Neural progenitor cell (in vitro differentiated cells): ENCODE results near the gene EXPH5. TPM values are rescaled to one million over a fixed set of nuclear protein-coding genes. Genes with fewer than 3 reads are reported as not detected.
A peak's percentile ranks its signal among the peaks of the same experiment; 100 is the strongest.
"Not testable (repeated sequence)": the region's sequence is repeated elsewhere in the genome, so short reads cannot be mapped to it uniquely, and the experiment has no call there.

Experiments
- DNase-seq: peaks from one replicate; pipeline ENCODE4 v3.0.0-alpha.2; 2016; ENCODE audit warnings: low spot score
- H2AFZ ChIP-seq: fragments of 200-600 bp; sonication (generic); replicated peaks from 2 replicates; pipeline ENCODE4 v1.6.1; 2016; ENCODE audit warnings: antibody characterized with exemption
- H3F3A ChIP-seq: fragments of 200-600 bp; sonication (generic); 2 replicates; pipeline ENCODE4 v1.6.1; 2016; ENCODE audit warnings: antibody characterized with exemption, low read depth
- H3K27ac ChIP-seq: fragments of 200-600 bp; sonication (generic); 2 replicates; pipeline ENCODE4 v1.5.1; 2016; ENCODE audit warnings: mild to moderate bottlenecking
- H3K27me3 ChIP-seq: fragments of 200-600 bp; sonication (generic); 2 replicates; pipeline ENCODE4 v1.6.1; 2016; ENCODE audit warnings: mild to moderate bottlenecking, moderate library complexity
- H3K36me3 ChIP-seq: fragments of 200-600 bp; sonication (generic); 2 replicates; pipeline ENCODE4 v1.5.1; 2016
- H3K4me1 ChIP-seq: fragments of 200-600 bp; sonication (generic); 2 replicates; pipeline ENCODE4 v1.6.1; 2016; ENCODE audit warnings: mixed run types
- H3K4me2 ChIP-seq: fragments of 200-600 bp; sonication (generic); 2 replicates; pipeline ENCODE4 v1.6.1; 2016
- H3K4me3 ChIP-seq: fragments of 200-600 bp; sonication (generic); 2 replicates; pipeline ENCODE4 v1.5.1; 2016
- H3K79me2 ChIP-seq: fragments of 200-600 bp; sonication (generic); 2 replicates; pipeline ENCODE4 v1.6.1; 2016; ENCODE audit warnings: low read depth
- H3K9ac ChIP-seq: fragments of 200-600 bp; sonication (generic); 2 replicates; pipeline ENCODE4 v1.6.1; 2016
- H3K9me3 ChIP-seq: fragments of 200-600 bp; sonication (generic); 2 replicates; pipeline ENCODE4 v1.5.1; 2016; ENCODE audit warnings: low read depth
- H4K20me1 ChIP-seq: fragments of 200-600 bp; sonication (generic); 2 replicates; pipeline ENCODE4 v1.6.1; 2016; ENCODE audit warnings: low read depth
- H3K27ac Mint-ChIP-seq: 3 replicates; pipeline ENCODE4 v1.8.0; 2021; ENCODE audit warnings: mixed read lengths
- H3K27me3 Mint-ChIP-seq: 2 replicates; pipeline ENCODE4 v1.8.0; 2022; ENCODE audit warnings: low read depth, mild to moderate bottlenecking, inconsistent platforms, moderate library complexity, mixed read lengths; ENCODE audit not compliant: insufficient read depth
- H3K36me3 Mint-ChIP-seq: 3 replicates; pipeline ENCODE4 v1.8.0; 2021; ENCODE audit warnings: mixed read lengths
- H3K4me1 Mint-ChIP-seq: 3 replicates; pipeline ENCODE4 v1.8.0; 2021; ENCODE audit warnings: mixed read lengths
- H3K4me3 Mint-ChIP-seq: 3 replicates; pipeline ENCODE4 v1.8.0; 2021; ENCODE audit warnings: mild to moderate bottlenecking, moderate library complexity, mixed read lengths
- H3K9me3 Mint-ChIP-seq: 3 replicates; pipeline ENCODE4 v1.8.0; 2020; ENCODE audit warnings: mixed read lengths
- EZH2 ChIP-seq: fragments of 200-600 bp; sonication (generic); IDR thresholded peaks from 2 replicates; pipeline ENCODE4 v1.6.1; 2017; ENCODE audit warnings: antibody characterized with exemption, mild to moderate bottlenecking, moderate library complexity
- EZH2phosphoT487 ChIP-seq: fragments of 200-600 bp; sonication (generic); IDR thresholded peaks from 2 replicates; pipeline ENCODE4 v1.6.1; 2017; ENCODE audit warnings: antibody characterized with exemption
- total RNA-seq: library from RNA; depleted of rRNA; stranded (reverse); fragments of >200 nt; gene quantifications from 2 replicates; pipeline ENCODE4 v1.2.3, GENCODE V29; 2015; ENCODE audit warnings: low replicate concordance
- TF ChIP-seq, protein P1 (sequence below): fragments of 200-600 bp; sonication (generic); IDR thresholded peaks from 2 replicates; pipeline ENCODE4 v1.5.1; 2017; ENCODE audit warnings: antibody characterized with exemption, mild to moderate bottlenecking

The EXPH5 gene
- total RNA-seq, 1 donor from 2014 or later = 1.4 TPM

DNA sequence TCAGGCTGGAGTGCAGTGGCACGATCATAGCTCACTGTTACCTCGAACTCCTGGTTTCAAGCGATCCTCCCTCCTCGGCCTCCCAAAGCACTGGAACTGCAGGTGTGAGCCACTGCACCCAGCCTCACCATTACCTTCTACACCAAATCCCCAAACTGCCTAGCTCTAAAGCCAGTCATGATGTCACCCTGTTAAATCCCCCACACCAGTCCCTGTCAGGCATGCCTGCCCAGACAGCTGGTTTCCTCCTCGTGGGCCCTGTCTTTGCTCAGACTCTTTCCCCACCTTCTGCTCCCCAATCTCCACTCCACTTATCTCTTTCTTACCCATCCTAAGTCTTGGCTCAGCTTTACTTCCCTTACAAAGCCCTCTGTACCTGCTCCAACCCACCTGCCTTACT, 12.5 kb upstream of the EXPH5 start:
- Mint-ChIP-seq H3K4me1 (peaks cover 9% of the 10 kb centered on the region), H3K36me3 (no peaks in the 10 kb centered on the region), H3K9me3 (no peaks in the 10 kb centered on the region), H3K27me3 (peaks cover 2% of the 10 kb centered on the region), H3K4me3 (peak overlapping the region; percentile 56), H3K27ac (peak overlapping the region; percentile 64)
- H3K9ac ChIP-seq = no peak overlapping the region
- no peaks in the 10 kb centered on the region for H3K9me3 ChIP-seq
- H3K4me3 ChIP-seq = no peak overlapping the region
- no peaks in the 10 kb centered on the region for H4K20me1 ChIP-seq
- no peak overlapping the region for H3K4me2 ChIP-seq
- no peak for DNase-seq
- no peaks in the 10 kb centered on the region for H3K79me2 ChIP-seq
- TF ChIP-seq, protein P1, sequence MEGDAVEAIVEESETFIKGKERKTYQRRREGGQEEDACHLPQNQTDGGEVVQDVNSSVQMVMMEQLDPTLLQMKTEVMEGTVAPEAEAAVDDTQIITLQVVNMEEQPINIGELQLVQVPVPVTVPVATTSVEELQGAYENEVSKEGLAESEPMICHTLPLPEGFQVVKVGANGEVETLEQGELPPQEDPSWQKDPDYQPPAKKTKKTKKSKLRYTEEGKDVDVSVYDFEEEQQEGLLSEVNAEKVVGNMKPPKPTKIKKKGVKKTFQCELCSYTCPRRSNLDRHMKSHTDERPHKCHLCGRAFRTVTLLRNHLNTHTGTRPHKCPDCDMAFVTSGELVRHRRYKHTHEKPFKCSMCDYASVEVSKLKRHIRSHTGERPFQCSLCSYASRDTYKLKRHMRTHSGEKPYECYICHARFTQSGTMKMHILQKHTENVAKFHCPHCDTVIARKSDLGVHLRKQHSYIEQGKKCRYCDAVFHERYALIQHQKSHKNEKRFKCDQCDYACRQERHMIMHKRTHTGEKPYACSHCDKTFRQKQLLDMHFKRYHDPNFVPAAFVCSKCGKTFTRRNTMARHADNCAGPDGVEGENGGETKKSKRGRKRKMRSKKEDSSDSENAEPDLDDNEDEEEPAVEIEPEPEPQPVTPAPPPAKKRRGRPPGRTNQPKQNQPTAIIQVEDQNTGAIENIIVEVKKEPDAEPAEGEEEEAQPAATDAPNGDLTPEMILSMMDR = no peak
- TF ChIP-seq EZH2 (no peak), EZH2phosphoT487 (no peak)
- H3K27me3 ChIP-seq = no peaks in the 10 kb centered on the region
- H3K27ac ChIP-seq = no peak overlapping the region
- no peaks in the 10 kb centered on the region for H3K4me1 ChIP-seq
- no peaks in the 10 kb centered on the region for H3K36me3 ChIP-seq
- no peak overlapping the region for H2AFZ ChIP-seq
- no peaks in the 10 kb centered on the region for H3F3A ChIP-seq

DNA sequence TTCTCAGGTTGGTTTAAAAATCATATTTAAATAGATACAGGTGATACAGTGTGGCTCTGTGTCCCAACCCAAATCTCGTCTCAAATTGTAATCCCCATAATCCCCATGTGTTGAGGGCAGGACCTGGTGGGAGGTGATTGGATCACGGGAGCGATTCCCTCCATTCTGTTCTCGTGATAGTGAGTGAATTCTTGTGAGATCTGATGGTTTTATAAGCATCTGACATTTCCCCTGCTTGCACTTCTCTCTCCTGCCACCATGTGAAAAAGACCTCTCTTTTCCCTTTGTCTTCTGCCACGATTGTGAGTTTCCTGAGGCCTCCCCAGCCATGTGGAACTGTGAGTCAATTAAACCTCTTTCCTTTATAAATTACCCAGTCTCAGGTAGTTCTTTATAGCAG, 9.2 kb upstream of the EXPH5 start:
- H2AFZ ChIP-seq, H3K36me3 Mint-ChIP-seq: not testable (repeated sequence)

DNA sequence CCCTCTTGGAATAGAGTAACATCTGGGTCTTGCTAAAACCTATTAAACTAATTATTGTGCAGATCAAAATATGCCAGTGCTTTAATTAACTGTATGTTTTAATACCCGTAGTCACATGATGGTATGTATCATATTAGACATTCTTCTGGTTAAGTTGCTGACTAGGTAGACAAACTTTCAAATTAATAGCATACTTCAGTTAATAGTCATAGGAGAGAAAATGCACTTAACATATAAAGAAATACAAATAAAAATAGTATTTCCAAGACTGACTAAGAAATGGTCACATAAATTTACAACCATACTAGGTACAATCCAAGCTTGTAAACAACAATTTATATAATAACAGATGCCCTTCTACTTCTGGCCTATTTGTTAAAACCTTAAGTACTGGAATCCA, 7.6 kb upstream of the EXPH5 start:
- Mint-ChIP-seq H3K4me3 (no peak overlapping the region), H3K4me1 (peaks cover 4% of the 10 kb centered on the region), H3K27ac (no peak overlapping the region), H3K27me3 (peaks cover 2% of the 10 kb centered on the region), H3K9me3 (no peaks in the 10 kb centered on the region), H3K36me3 (no peaks in the 10 kb centered on the region)
- no peak overlapping the region for H3K27ac ChIP-seq
- no peaks in the 10 kb centered on the region for H3K27me3 ChIP-seq
- no peak overlapping the region for H3K4me2 ChIP-seq
- no peaks in the 10 kb centered on the region for H3F3A ChIP-seq
- H4K20me1 ChIP-seq = no peaks in the 10 kb centered on the region
- TF ChIP-seq EZH2 (no peak), EZH2phosphoT487 (no peak)
- TF ChIP-seq, protein P1 = no peak
- no peaks in the 10 kb centered on the region for H3K79me2 ChIP-seq
- H2AFZ ChIP-seq = no peak overlapping the region
- H3K9me3 ChIP-seq = no peaks in the 10 kb centered on the region
- H3K36me3 ChIP-seq = no peaks in the 10 kb centered on the region
- no peak overlapping the region for H3K4me3 ChIP-seq
- H3K9ac ChIP-seq = no peak overlapping the region
- DNase-seq = no peak
- no peaks in the 10 kb centered on the region for H3K4me1 ChIP-seq

More for the DNA sequence above, 9.2 kb upstream of the EXPH5 start:
- H3K27ac ChIP-seq, H3K27ac Mint-ChIP-seq, H3K4me1 Mint-ChIP-seq, H3K9me3 ChIP-seq, H3F3A ChIP-seq, H4K20me1 ChIP-seq, H3K4me1 ChIP-seq, H3K36me3 ChIP-seq, H3K9ac ChIP-seq, H3K27me3 Mint-ChIP-seq, H3K4me3 ChIP-seq, DNase-seq, H3K4me2 ChIP-seq, H3K27me3 ChIP-seq, H3K9me3 Mint-ChIP-seq, H3K79me2 ChIP-seq: not testable (repeated sequence)
- H3K4me3 Mint-ChIP-seq = peak overlapping the region; percentile 13

DNA sequence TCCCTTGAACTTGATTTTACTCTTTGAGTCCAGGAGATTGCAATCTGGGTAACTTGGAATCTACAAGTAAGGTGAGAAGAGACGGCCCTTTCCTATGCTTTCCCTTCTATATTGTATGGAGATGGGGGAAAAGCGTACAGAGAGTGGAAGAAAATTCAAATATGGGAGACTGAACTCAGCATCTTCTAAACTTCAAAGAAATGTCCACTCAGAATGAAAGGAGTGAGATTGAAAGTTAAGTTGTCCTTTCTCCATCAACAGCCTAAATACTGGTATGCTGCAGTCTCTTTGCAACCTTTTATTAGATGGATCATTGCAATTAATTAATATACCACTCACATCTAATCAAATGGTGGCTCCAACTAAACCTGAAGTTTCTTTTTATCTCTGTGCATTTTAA, 6.4 kb upstream of the EXPH5 start:
- H3K36me3 ChIP-seq = no peaks in the 10 kb centered on the region
- Mint-ChIP-seq H3K4me3 (no peak overlapping the region), H3K4me1 (peaks cover 11% of the 10 kb centered on the region), H3K27me3 (peaks cover 2% of the 10 kb centered on the region), H3K9me3 (no peaks in the 10 kb centered on the region), H3K36me3 (no peaks in the 10 kb centered on the region), H3K27ac (no peak overlapping the region)
- H3K4me3 ChIP-seq = no peak overlapping the region
- TF ChIP-seq EZH2 (no peak), EZH2phosphoT487 (no peak)
- TF ChIP-seq, protein P1 = no peak
- no peaks in the 10 kb centered on the region for H3F3A ChIP-seq
- no peak overlapping the region for H3K9ac ChIP-seq
- H3K79me2 ChIP-seq = no peaks in the 10 kb centered on the region
- no peak for DNase-seq
- H2AFZ ChIP-seq = no peak overlapping the region
- no peaks in the 10 kb centered on the region for H4K20me1 ChIP-seq
- H3K27me3 ChIP-seq = no peaks in the 10 kb centered on the region
- no peaks in the 10 kb centered on the region for H3K9me3 ChIP-seq
- no peak overlapping the region for H3K4me2 ChIP-seq
- no peak overlapping the region for H3K27ac ChIP-seq
- peaks cover 6% of the 10 kb centered on the region for H3K4me1 ChIP-seq
